Ectodermal cell (in vitro differentiated cells): ENCODE measurements around the gene SORCS2.
"Not testable (repeated sequence)": the region's sequence is repeated elsewhere in the genome, so short reads cannot be mapped to it uniquely, and the experiment has no call there.

Experiments
- H3K27ac ChIP-seq: 2 replicates; pipeline ENCODE4 v1.7.0; 2013; ENCODE audit warnings: mild to moderate bottlenecking, low read depth, low read length; ENCODE audit not compliant: insufficient read depth, poor library complexity, severe bottlenecking
- H3K27me3 ChIP-seq: 2 replicates; pipeline ENCODE4 v1.7.0; 2013; ENCODE audit warnings: mild to moderate bottlenecking, low read length; ENCODE audit not compliant: insufficient read depth, control insufficient read depth, poor library complexity, severe bottlenecking
- H3K36me3 ChIP-seq: one replicate; pipeline ENCODE4 v1.7.0; 2013; ENCODE audit warnings: low read length; ENCODE audit not compliant: control insufficient read depth, insufficient read depth
- H3K4me1 ChIP-seq: one replicate; pipeline ENCODE4 v1.7.0; 2013; ENCODE audit warnings: low read length; ENCODE audit not compliant: control insufficient read depth, insufficient read depth
- H3K4me3 ChIP-seq: 2 replicates; pipeline ENCODE4 v1.7.0; 2013; ENCODE audit warnings: low read depth, low read length, control low read depth; ENCODE audit not compliant: insufficient read depth
- H3K9me3 ChIP-seq: 2 replicates; pipeline ENCODE4 v1.7.0; 2013; ENCODE audit warnings: mild to moderate bottlenecking, low read length, moderate library complexity; ENCODE audit not compliant: control insufficient read depth
- WGBS, 2 experiments: methylation state at CpG; one replicate each; pipeline ENCODE4 v1.1.7; 2013; ENCODE audit warnings: missing lambda C conversion rate in 2 of 2; 5-methylcytosine and 5-hydroxymethylcytosine counted together

Gene SORCS2

GRCh38 chr4:7441201-7441600 lies 248.9 kb downstream of the SORCS2 start:
- 91 to 94% methylated on average over 7 of the region's 7 CpGs for WGBS, 2 experiments
- Histone ChIP-seq H3K27ac (no peak overlapping the region), H3K4me3 (no peak overlapping the region)

GRCh38 chr4:7442574-7443162 lies 250.3 kb downstream of the SORCS2 start:
- Histone ChIP-seq H3K4me3 (no peak overlapping the region), H3K27ac (no peak overlapping the region)

More at GRCh38 chr4:7441201-7441600, 248.9 kb downstream of the SORCS2 start:
- peaks cover under 1% of the 10 kb centered on the region for H3K4me1 ChIP-seq
- H3K9me3 ChIP-seq = no peaks in the 10 kb centered on the region
- no peaks in the 10 kb centered on the region for H3K36me3 ChIP-seq
- no peaks in the 10 kb centered on the region for H3K27me3 ChIP-seq

GRCh38 chr4:7444314-7444713 lies 252.0 kb downstream of the SORCS2 start:
- H3K9me3 ChIP-seq = no peaks in the 10 kb centered on the region
- H3K27ac ChIP-seq = no peak overlapping the region
- H3K27me3 ChIP-seq = no peaks in the 10 kb centered on the region
- no peaks in the 10 kb centered on the region for H3K36me3 ChIP-seq
- no peaks in the 10 kb centered on the region for H3K4me1 ChIP-seq
- 92 to 94% methylated on average over 3 of the region's 3 CpGs for WGBS, 2 experiments
- H3K4me3 ChIP-seq = no peak overlapping the region

More at GRCh38 chr4:7442574-7443162, 250.3 kb downstream of the SORCS2 start:
- no peaks in the 10 kb centered on the region for H3K9me3 ChIP-seq
- no peaks in the 10 kb centered on the region for H3K4me1 ChIP-seq
- no peaks in the 10 kb centered on the region for H3K36me3 ChIP-seq
- WGBS, 2 experiments = 76 to 83% methylated on average over 15 of the region's 15 CpGs
- no peaks in the 10 kb centered on the region for H3K27me3 ChIP-seq

- Histone ChIP-seq H3K4me3 (no peak overlapping the region), H3K4me1 (no peaks in the 10 kb centered on the region), H3K36me3 (no peaks in the 10 kb centered on the region), H3K27ac (no peak overlapping the region), H3K27me3 (no peaks in the 10 kb centered on the region), H3K9me3 (no peaks in the 10 kb centered on the region)
- WGBS, 2 experiments = 92 to 93% methylated on average over 12 of the region's 12 CpGs
These were observed 252.4 kb downstream of the SORCS2 start for GRCh38 chr4:7444731-7445130.

- Histone ChIP-seq H3K4me3 (no peak overlapping the region), H3K27me3 (no peaks in the 10 kb centered on the region), H3K9me3 (no peaks in the 10 kb centered on the region), H3K36me3 (no peaks in the 10 kb centered on the region), H3K27ac (no peak overlapping the region), H3K4me1 (no peaks in the 10 kb centered on the region)
- WGBS, 2 experiments = 86 to 94% methylated on average over 3 of the region's 3 CpGs
These were observed 254.9 kb downstream of the SORCS2 start for GRCh38 chr4:7447236-7447635.

- Histone ChIP-seq H3K9me3 (no peaks in the 10 kb centered on the region), H3K4me1 (no peaks in the 10 kb centered on the region), H3K36me3 (no peaks in the 10 kb centered on the region), H3K27ac (no peak overlapping the region), H3K4me3 (no peak overlapping the region), H3K27me3 (no peaks in the 10 kb centered on the region)
- WGBS, 2 experiments = 69 to 72% methylated on average over 16 of the region's 16 CpGs
These were observed 255.7 kb downstream of the SORCS2 start for GRCh38 chr4:7448036-7448435.

- H3K9me3 ChIP-seq = no peaks in the 10 kb centered on the region
- no peak overlapping the region for H3K4me3 ChIP-seq
- no peak overlapping the region for H3K27ac ChIP-seq
- H3K27me3 ChIP-seq = no peaks in the 10 kb centered on the region
- WGBS, 2 experiments = 81 to 82% methylated on average over 5 of the region's 5 CpGs
- no peaks in the 10 kb centered on the region for H3K4me1 ChIP-seq
- no peaks in the 10 kb centered on the region for H3K36me3 ChIP-seq
These were observed 258.6 kb downstream of the SORCS2 start for GRCh38 chr4:7450775-7451433.

GRCh38 chr4:7451434-7451789 lies 259.1 kb downstream of the SORCS2 start:
- H3K36me3 ChIP-seq = no peaks in the 10 kb centered on the region
- no peak overlapping the region for H3K4me3 ChIP-seq
- no peaks in the 10 kb centered on the region for H3K27me3 ChIP-seq
- no peaks in the 10 kb centered on the region for H3K9me3 ChIP-seq
- no peaks in the 10 kb centered on the region for H3K4me1 ChIP-seq
- WGBS, 2 experiments = 88 to 91% methylated on average over 2 of the region's 2 CpGs
- H3K27ac ChIP-seq = no peak overlapping the region

GRCh38 chr4:7451800-7452199 lies 259.5 kb downstream of the SORCS2 start:
- H3K4me1 ChIP-seq = no peaks in the 10 kb centered on the region
- no peak overlapping the region for H3K27ac ChIP-seq
- no peak overlapping the region for H3K4me3 ChIP-seq
- WGBS, 2 experiments = 88 to 90% methylated on average over 6 of the region's 6 CpGs
- H3K36me3 ChIP-seq = no peaks in the 10 kb centered on the region
- H3K9me3 ChIP-seq = no peaks in the 10 kb centered on the region
- H3K27me3 ChIP-seq = no peaks in the 10 kb centered on the region

- not testable (repeated sequence) for H3K36me3 ChIP-seq, H3K27ac ChIP-seq, H3K9me3 ChIP-seq, H3K27me3 ChIP-seq, H3K4me1 ChIP-seq, H3K4me3 ChIP-seq
- 82 to 85% methylated on average over 9 of the region's 9 CpGs for WGBS, 2 experiments
These were observed 260.5 kb downstream of the SORCS2 start for GRCh38 chr4:7452802-7453201.
